Loucy (cell line): ENCODE data around the gene CALCB.

Source experiments
- EZH2phosphoT487 ChIP-seq: fragments of 200-600 bp; IDR thresholded peaks from 2 replicates; pipeline ENCODE4 v1.6.1; 2018; ENCODE audit warnings: antibody characterized with exemption, mild to moderate bottlenecking, moderate library complexity, borderline replicate concordance
- TF ChIP-seq, protein P1 (sequence below): fragments of 200-600 bp; sonication (generic); conservative IDR thresholded peaks from 2 replicates; pipeline ENCODE4 v1.5.1; 2014; ENCODE audit warnings: mild to moderate bottlenecking, antibody characterized with exemption, low read length

DNA sequence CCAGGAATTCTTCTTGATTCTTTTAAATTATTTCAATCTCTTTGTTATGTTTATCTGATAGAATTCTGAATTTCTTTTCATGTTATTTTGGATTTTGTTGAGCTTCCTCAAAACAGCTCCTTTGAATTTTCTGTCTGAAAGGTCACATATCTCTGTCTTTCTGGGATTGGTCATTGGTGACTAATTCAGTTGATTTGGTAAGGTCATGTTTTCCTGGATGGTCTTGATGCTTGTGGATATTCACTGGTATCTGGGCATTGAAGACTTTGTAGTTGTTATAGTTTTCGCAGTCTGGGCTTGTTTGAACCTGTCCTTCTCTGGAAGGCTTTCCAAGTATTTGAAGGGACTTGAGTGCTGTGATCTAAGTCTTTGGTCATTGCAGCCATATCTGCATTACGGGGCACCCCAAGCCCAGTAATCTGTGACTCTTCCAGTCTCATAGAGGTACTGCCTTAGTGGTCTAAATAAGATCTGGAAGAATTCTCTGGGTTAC is 22.4 kb downstream of the CALCB start:
- TF ChIP-seq, protein P1, sequence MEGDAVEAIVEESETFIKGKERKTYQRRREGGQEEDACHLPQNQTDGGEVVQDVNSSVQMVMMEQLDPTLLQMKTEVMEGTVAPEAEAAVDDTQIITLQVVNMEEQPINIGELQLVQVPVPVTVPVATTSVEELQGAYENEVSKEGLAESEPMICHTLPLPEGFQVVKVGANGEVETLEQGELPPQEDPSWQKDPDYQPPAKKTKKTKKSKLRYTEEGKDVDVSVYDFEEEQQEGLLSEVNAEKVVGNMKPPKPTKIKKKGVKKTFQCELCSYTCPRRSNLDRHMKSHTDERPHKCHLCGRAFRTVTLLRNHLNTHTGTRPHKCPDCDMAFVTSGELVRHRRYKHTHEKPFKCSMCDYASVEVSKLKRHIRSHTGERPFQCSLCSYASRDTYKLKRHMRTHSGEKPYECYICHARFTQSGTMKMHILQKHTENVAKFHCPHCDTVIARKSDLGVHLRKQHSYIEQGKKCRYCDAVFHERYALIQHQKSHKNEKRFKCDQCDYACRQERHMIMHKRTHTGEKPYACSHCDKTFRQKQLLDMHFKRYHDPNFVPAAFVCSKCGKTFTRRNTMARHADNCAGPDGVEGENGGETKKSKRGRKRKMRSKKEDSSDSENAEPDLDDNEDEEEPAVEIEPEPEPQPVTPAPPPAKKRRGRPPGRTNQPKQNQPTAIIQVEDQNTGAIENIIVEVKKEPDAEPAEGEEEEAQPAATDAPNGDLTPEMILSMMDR, result no peak
- no peak for TF ChIP-seq EZH2phosphoT487
